HG02938 (cell line): ENCODE measurements around the gene COL5A3.

ENCODE experiments used
- ATAC-seq: cut with Tn5 transposase; IDR thresholded peaks from one replicate; pipeline ENCODE4 v1.9.1; 2021; ENCODE audit warnings: mild to moderate bottlenecking, moderate library complexity; ENCODE audit not compliant: unreplicated experiment

The COL5A3 gene

DNA sequence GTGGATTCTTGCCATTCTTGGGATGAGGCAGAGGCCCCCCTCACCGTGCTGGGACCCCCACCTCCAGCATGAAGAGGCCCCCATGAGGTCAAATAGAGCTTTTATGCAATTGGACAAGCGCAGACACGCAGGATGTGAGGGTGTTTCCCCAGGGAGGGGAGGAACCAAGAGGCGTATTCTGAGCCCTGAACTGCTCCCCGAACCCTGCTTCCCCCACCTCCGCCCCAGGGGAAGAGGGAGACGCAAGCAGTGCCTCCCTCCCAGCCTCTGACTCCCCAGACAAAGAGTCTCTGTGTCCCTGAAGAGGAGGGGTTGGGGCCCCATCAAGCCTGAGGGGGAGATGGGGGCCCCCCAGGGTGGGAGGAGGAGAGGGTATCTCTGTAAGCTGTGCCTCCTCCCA lies 1.7 kb upstream of the COL5A3 start:
- ATAC-seq = no peak

GRCh38 chr19:10010939-10011338 lies 635 bp upstream of the COL5A3 start:
- ATAC-seq = no peak

DNA sequence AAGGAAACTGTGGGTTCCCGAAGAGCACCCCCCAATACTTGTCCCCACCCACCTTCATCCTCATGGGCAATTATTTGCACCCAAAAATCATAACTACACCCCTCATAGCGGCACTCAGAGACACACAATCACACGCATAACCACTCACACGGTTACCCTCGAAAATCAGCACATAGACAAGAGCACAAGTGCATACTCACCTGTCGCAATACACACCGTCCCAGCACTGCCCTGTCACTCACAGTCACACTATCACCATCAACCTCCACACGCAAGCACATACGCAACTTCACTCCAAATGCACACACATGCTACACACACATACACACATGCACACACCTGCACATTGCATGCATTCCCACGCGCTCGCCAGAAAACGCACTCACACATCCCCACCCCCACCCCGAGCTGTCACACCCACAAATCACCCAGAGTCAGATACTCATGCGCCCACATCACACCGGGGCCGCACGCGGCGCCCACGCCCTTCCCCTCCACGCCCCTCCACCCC lies 535 bp downstream of the COL5A3 start:
- ATAC-seq = no peak

- ATAC-seq = no peak
These were observed 2.0 kb downstream of the COL5A3 start for GRCh38 chr19:10008184-10008765.

GRCh38 chr19:10007371-10008183 lies 2.7 kb downstream of the COL5A3 start:
- ATAC-seq = no peak

DNA sequence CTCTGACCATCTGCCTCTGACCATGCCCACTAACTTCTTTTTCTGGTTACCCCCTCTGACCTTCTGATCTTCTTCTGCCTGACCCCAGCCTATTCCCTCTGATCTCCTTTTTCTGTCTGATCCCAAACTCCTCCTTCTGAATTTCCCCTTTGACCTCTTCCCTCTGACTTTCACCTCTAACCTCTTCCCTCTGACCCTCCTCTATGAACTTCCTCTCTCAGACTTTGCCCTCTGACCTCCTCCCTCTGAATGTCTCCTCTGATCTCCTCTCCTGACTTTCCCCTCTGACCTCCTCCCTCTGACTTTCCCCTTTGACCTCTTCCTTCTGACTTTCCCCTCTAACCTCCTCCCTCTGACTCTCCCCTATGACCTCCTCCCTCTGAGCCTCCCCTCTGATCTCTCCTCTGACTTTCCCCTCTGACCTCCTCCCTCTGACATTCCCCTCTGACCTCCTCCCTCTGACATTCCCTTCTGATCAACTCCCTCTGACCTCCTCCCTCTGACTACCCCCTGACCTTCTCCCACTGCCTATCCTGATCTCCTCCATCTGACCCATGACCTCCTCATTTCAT lies 3.5 kb downstream of the COL5A3 start:
- ATAC-seq = no peak

- ATAC-seq = no peak
These were observed 4.0 kb downstream of the COL5A3 start for GRCh38 chr19:10006335-10006708.

- no peak for ATAC-seq
These were observed 4.5 kb downstream of the COL5A3 start for GRCh38 chr19:10005632-10006334.

- no peak for ATAC-seq
These were observed 5.7 kb downstream of the COL5A3 start for GRCh38 chr19:10004617-10005016.

GRCh38 chr19:10003271-10003670 lies 7.0 kb downstream of the COL5A3 start:
- no peak for ATAC-seq

- ATAC-seq = no peak
These were observed 8.4 kb downstream of the COL5A3 start for GRCh38 chr19:10001899-10002298.

DNA sequence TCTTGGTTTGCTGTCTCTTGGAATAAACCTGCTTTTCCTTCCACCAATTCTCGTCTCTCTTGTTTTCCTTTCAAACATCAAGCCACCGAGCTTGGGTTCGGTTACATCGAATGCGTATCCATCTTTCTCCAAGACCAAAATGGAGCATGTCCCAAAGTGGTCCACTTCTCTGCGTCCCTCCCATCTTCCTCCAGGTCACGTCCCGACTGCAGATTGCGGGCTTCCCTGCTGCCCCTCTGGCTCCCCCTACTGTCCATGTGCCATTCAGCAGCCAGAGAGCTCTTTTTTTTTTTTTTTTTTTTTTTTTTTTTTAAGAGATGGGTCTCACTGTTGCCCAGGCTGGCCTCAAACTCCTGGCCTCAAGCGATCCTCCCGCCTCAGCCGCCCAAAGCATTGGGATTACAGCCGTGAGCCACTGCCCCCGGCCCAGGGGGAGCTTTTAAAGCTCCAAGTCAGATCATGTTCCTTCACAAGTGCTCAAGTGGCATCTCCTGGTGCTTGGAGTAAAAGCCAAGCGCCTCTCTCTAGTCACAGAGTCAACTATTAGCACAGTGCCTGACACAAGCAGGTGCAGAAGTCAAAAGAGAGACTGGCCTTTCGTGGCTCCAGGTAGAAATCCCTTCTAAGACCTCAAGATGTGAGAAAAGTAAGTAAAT lies 10.0 kb downstream of the COL5A3 start:
- no peak for ATAC-seq

DNA sequence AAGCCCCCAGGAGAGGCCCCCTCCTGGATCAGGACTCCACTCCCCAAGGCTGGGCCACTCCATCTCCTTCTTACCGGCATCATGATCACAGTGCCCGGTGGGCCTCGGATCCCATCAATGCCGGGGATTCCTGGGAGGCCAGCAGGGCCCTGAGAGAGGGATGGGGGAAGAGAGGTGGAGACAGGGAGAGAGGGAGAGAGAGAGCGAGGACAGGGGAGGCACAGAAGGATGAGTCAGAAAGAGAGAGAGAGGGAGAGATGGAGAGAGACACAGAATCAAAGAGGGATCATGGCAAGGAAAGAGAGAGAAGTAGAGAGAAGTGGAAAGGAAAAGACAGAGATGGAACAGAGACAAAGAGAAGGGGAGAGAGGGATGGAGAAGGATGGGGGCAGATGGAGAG lies 13.8 kb downstream of the COL5A3 start:
- no peak for ATAC-seq

- no peak for ATAC-seq
These were observed 14.3 kb downstream of the COL5A3 start for GRCh38 chr19:9995999-9996398.

- ATAC-seq = no peak
These were observed 15.2 kb downstream of the COL5A3 start for GRCh38 chr19:9995084-9995483.

DNA sequence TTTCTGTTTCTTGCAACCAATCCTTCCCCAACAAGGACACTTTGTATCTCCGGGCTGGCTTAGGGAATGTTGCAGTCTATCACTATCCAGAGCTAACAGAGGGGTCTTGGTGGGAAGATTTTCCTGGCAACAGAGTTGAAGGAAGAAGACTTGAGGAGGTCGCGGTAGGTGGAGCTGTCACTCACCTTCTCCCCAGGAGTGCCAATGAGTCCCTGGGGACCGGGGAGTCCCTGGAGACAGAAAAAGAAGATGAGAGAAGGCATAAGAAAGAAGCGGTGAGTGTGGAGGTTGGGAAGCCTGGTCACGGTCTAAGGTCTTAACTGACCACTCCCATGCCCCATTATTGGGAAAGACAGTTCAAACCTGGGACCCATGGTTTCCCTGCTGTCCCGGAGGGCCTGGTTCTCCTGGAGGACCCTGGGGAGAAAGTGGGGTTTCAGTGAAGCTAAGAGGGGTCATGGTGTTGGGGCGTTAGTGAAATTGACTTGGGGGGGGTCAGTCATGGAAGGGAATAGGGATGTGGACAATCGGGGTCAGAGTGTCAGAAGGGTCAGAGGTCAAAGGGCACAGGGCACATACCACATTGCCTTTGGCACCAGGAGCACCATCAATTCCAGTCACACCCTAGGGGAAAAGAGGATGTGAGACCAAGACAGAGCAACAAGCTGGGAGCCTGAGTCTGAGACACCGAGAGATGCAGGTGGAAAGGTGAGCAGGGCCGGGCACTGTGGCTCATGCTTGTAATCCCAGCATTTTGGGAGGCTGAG lies 18.7 kb downstream of the COL5A3 start:
- no peak for ATAC-seq

DNA sequence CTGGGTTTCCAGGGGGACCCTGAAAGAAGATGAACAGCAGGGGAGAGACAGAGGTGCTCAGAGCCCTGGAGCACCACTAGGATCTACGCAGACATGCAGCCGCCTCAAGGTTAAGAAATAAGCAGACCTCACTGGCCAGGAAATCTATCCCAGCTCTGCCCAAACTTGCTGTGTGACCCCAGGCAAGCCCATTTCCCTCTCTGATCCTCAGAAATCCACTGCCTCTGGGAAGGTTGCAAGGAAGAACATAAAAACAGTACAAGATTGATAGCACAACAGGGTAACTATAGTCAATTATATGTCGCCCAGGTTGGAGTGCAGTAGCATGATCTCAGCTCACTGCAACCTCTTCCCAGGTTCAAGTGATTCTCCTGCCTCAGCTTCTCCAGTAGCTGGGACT lies 20.8 kb downstream of the COL5A3 start:
- ATAC-seq = no peak

DNA sequence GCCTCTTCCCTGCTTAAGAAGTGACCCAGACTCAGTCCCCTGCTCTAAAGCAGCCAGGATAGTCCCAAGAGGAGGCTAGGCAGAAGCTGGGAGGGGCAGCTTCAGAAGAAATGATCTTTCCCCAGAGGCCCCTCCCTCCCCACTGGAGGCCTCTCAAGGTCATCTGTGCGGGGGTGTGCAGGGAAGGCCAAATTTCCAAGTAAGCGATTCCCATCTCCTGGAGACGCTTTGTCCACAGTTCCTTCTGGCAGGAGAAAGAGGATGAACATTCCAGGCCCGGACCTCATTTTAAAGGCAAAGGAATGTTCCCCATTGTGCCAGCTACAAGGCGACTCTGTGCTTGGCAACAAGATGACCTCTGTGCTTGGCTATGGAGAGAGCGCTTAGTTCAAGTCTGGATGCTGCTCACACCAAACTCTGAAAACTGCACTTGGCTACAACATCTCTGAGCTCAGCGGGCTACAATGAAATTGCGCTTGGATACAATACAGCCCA lies 23.5 kb downstream of the COL5A3 start:
- ATAC-seq = no peak

GRCh38 chr19:9981406-9982260 lies 28.7 kb downstream of the COL5A3 start:
- no peak for ATAC-seq
